Islet of Langerhans (tissue), 1 donor: ENCODE results near the gene LRRC30.
"Not testable (repeated sequence)": the region's sequence is repeated elsewhere in the genome, so short reads cannot be mapped to it uniquely, and the experiment has no call there.

Experiments
- FAIRE-seq: peaks from one replicate; lab custom pipeline; 2011; peaks lifted over from hg19 to GRCh38; lab: Jason Lieb, UNC

LRRC30 gene

DNA sequence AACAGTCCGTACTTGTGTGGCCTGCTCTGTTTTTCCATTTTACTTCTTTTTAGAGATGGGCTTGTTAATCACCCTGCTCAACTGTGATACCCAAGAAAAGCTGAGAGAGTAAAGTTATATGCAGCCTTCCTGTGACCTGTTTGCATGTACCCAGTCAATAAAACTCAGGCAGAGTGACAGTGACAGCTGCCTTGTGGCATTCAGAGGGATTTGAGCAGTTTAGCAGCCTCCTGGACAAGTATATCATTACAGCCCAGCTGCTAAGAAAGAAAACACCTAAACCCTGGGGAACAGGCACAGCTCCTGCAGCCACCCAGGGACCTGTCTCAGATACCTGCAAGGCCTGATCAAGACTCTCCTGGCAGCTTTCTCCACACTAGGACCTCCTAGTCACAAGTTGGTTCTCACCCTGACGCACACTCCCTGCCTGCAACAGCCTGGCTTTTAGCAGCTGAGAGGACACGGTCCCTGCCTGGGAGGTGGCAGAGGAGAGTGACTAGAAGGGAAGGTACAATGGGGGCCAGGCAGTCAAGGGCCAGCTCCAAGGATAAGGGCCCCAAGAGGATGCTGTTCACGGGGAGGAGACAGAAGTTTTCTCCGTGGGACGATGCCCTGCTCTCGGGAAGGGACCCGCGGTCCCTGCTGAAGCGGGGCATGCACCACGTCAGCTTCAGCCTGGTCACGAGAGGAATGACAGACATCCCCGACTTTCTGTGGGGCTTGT lies at the start of gene LRRC30:
LRRC30 (plus strand) TSS at position 464 of the 724 bp plus-strand sequence; CDS start at position 514, 50 bp downstream.
- FAIRE-seq, result no peak

DNA sequence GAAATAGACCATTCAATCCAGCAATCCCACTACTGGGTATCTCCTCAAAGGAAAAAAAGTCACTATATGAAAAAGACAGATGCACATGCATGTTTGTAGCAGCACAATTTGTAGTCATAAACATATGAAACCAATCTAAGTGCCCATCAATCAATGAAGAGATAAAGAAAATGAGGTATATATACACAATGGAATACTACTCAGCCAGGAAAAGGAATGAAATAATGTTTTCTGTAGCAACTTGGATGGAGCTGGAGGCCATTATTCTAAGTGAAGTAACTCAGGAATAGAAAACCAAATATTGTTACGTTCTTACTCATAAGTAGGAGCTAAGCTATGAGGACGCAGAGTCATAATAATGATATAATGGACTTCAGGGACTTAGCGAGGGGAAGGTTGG lies 45.2 kb upstream of the LRRC30 start:
- no peak for FAIRE-seq

DNA sequence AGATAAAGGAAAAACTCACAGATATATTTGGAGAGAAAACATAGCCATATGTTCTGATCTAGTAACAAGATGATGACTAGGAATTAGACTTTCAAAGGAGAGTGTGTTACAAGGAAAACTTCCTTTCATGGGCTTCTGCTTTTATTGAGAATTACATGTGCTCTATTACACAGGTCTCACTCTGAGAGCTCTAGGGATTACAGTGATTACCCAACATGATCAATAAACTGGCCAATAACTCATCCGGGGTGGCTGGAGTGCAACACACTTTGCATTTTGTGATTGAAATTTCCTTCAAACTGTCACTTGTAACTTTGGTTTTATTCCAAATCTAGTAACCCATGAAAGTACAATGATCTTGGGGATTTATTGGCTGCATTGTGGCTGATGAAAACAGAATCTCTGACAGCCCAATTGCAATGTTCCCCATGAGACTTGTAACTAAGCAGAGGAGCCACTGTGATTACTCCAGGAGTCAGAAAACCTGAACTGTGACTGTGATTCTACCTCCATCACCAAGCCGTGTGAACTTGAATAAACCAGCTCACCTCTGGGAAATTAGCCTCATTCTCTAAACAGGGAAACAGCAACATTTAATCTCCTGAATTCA lies 40.2 kb upstream of the LRRC30 start:
- FAIRE-seq, result no peak

GRCh38 chr18:7191736-7192135 lies 39.2 kb upstream of the LRRC30 start:
- FAIRE-seq, result no peak

DNA sequence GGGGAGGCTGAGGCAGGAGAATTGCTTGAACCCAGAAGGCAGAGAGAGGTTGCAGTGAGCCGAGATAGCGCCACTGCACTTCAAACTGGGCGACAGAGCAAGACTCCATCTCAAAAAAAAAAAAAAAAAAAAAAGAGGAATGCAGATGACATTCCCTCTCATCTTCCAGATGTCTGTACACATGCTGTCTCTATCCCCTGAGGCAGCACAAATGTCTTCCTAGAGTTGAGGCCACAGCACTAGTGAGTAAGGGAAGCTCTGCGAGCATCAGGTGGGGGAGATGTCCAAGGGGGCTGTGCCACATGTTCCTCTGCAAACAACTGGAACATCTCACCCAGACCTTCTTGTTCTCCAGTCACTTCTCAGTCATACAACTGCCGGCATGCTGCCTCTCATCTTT lies 35.6 kb upstream of the LRRC30 start:
- no peak for FAIRE-seq

GRCh38 chr18:7196421-7196820 lies 34.5 kb upstream of the LRRC30 start:
- FAIRE-seq, result no peak

DNA sequence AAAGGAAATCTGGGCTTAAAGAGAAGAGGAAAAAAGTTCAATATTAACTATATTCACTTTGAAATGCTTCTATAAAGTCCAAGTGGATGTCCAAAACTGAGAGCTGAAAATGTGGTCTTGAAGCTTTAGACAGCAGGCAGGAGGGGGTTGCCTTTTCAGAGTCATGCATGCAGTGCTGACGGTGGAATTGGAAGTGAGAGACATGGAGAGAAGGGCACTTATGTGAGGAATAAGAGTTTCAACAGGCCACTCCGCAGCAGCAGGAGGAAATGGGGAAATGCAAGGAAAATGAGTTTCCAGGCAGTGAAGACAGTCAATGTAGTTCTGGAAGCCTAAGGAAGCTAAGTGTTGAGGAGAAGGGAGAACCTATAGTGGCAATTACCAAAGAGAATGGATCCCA lies 33.0 kb upstream of the LRRC30 start:
- FAIRE-seq, result no peak

GRCh38 chr18:7198326-7198725 lies 32.6 kb upstream of the LRRC30 start:
- FAIRE-seq, result no peak

GRCh38 chr18:7201096-7201495 lies 29.8 kb upstream of the LRRC30 start:
- FAIRE-seq, result no peak

GRCh38 chr18:7202169-7202568 lies 28.7 kb upstream of the LRRC30 start:
- no peak for FAIRE-seq

DNA sequence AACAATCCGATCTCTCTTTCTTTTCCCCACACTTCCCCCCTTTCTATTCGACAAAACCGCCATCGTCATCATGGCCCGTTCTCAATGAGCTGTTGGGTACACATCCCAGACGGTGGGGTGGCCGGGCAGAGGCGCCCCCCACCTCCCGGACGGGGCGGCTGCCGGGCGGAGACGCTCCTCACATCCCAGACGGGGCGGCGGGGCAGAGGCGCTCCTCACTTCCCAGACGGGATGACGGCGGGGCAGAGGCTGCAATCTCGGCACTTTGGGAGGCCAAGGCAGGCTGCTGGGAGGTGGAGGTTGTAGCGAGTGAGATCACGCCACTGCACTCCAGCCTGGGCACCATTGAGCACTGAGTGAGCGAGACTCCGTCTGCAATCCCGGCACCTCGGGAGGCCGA lies 27.3 kb upstream of the LRRC30 start:
- FAIRE-seq, result not testable (repeated sequence)

- FAIRE-seq, result no peak
These were observed 25.5 kb upstream of the LRRC30 start for GRCh38 chr18:7205346-7205745.

DNA sequence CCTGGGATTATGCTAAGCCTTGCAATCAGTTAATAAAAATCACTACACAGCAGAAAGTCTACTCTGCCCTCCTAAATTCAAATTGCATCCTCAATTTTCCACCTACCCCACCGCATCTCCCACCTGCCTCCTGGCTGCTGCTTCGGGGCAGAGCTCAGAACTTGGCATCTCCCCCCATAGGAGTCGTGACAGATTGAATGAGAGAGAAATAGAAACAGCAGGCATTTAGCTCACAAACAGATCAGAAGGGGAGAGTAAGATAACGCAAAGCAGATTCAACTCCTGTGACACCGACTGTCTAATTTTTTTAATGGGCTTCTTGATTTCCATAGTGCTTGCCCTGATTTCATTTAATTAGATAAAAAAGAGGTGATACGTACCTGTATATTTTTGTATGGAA lies 24.7 kb upstream of the LRRC30 start:
- FAIRE-seq, result no peak

- no peak for FAIRE-seq
These were observed 23.4 kb upstream of the LRRC30 start for GRCh38 chr18:7207366-7207915.

GRCh38 chr18:7221424-7222155 lies 9.3 kb upstream of the LRRC30 start:
- no peak for FAIRE-seq

DNA sequence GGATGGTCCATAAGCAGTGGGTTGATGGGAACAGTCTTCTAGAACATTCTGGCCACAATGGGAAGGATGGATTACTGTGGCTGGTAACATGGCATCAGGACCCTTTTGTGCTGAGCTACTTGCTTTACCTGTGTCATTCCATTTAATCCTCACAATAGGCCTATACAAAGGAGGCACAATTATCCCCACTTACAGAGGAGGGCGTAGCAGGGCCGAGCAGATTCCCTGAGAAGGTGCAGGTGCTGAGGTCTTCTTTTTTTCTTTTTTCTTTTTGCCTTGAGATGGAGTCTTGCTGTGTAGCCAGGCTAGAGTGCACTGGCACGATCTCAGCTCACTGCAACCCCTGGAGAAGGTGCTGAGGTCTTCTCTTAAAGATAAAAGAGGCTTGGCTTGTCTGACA lies 6.7 kb upstream of the LRRC30 start:
- no peak for FAIRE-seq

- no peak for FAIRE-seq
These were observed 1.3 kb downstream of the LRRC30 start for GRCh38 chr18:7232218-7232617.

- no peak for FAIRE-seq
These were observed 2.4 kb downstream of the LRRC30 start for GRCh38 chr18:7233134-7233810.

DNA sequence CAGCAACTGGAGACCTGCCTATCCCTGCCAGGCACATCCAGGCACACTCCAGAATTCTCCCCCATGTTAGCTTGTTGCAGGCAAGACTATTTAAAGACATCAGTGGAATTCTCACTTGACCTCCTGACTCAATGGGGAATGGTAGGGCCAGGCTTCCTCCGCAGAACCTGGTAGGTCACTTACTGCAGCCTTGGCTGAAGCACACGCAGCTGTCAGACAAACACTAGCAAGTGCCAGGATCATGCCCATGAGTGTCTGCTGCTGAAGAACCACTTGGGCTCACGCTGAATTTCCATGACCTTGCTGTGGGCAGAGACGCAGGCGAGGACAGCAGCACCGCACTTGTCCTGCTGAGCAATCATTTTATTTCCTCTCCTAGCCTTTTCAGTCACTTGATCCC lies 3.2 kb downstream of the LRRC30 start:
- no peak for FAIRE-seq

GRCh38 chr18:7234956-7235355 lies 4.1 kb downstream of the LRRC30 start:
- no peak for FAIRE-seq

GRCh38 chr18:7236072-7236471 lies 5.2 kb downstream of the LRRC30 start:
- FAIRE-seq, result no peak

- no peak for FAIRE-seq
These were observed 6.0 kb downstream of the LRRC30 start for GRCh38 chr18:7236933-7237332.
